Activated T-cell treated with anti-CD3 and anti-CD28 coated beads, Interleukin-2, amount 50 U/mL, for 72 hours (primary cell): ENCODE results near the gene CDH4. TPM values are rescaled to one million over a fixed set of nuclear protein-coding genes. Genes with fewer than 3 reads are reported as not detected.

ENCODE experiments used
- ATAC-seq, 2 donors: fragments of 150-1000 bp; cut with Tn5 transposase; replicated peaks in 1 of 2; 2 replicates each; pipeline ENCODE4 v1.10.0; 2021; ENCODE audit warnings: moderate library complexity in 2 of 2, mild to moderate bottlenecking in 1 of 2
- DNase-seq, 2 donors: peaks; one replicate each; pipeline ENCODE4 v3.0.0; 2021 to 2022; ENCODE audit warnings: mixed read lengths in 1 of 2
- H3K27ac Mint-ChIP-seq: one replicate; pipeline ENCODE4 v1.8.0; 2022; ENCODE audit warnings: mild to moderate bottlenecking, moderate library complexity, mixed read lengths
- H3K27me3 Mint-ChIP-seq: one replicate; pipeline ENCODE4 v1.8.0; 2022; ENCODE audit warnings: low read depth, mixed read lengths
- H3K36me3 Mint-ChIP-seq, 2 donors: one replicate each; pipeline ENCODE4 v1.8.0; 2022; ENCODE audit warnings: mixed read lengths in 2 of 2, mild to moderate bottlenecking in 1 of 2; ENCODE audit not compliant: insufficient read depth in 2 of 2
- H3K4me1 Mint-ChIP-seq: one replicate; pipeline ENCODE4 v1.8.0; 2022; ENCODE audit warnings: low read depth, mixed read lengths
- H3K4me3 Mint-ChIP-seq, 2 donors: one replicate each; pipeline ENCODE4 v1.8.0; 2022; ENCODE audit warnings: mild to moderate bottlenecking in 2 of 2, mixed read lengths in 2 of 2, moderate library complexity in 2 of 2
- H3K9me3 Mint-ChIP-seq, 2 donors: one replicate each; pipeline ENCODE4 v1.8.0; 2022; ENCODE audit warnings: mixed read lengths in 2 of 2
- total RNA-seq, 2 donors: library from RNA; stranded (reverse); gene quantifications; one replicate each; pipeline ENCODE4 v1.2.3, GENCODE V29; 2022

Gene CDH4
- total RNA-seq, 2 donors from 2014 or later: 0.17 to 0.35 TPM

DNA sequence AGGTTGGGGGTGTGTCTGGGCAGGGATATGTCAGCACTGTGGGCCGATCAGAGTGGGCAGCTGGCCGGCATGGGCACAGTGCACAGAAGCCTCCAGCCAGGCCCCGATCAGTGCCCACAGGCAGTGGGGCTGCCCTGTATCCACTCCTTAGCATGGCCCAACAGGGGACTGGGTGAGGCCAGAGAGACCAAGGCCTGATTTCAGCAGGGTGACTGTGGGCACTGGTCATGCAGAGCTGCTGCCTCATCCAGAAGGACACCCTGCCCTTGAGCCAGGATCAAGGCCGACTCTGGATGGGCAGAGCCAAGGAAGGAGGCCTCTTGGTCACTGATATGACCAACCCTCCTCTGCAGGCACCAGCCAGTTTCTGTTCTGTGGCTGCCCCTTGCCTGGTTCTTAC is 159.7 kb downstream of the CDH4 start:
- Mint-ChIP-seq H3K27me3 (no peaks in the 10 kb centered on the region), H3K9me3 (peaks cover 2 to 4% of the 10 kb centered on the region in 2 donors), H3K27ac (no peak overlapping the region), H3K4me1 (no peaks in the 10 kb centered on the region), H3K4me3 (no peak overlapping the region), H3K36me3 (peaks cover 0 to 1% of the 10 kb centered on the region in 2 donors)
- DNase-seq (no peak), ATAC-seq (no peak)

DNA sequence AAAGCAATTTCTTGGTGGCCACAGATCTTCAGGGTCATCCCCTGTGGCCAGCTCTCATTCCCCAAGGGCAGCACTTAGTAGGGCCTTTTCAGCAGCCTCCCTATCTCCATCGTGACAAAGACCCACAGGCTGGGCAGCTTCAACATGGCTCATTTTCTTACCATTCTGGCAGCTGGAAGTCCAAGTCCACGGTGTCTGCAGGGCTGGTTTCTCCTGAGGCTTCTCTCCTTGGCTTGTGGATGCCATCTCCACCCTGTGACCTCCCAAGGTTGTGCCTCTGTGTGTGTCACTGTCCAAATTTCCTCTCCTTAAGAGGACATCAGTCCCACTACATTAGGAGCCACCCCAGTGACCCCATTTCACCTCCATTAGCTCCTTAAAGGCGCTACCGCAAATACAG is 161.7 kb downstream of the CDH4 start:
- no peaks in the 10 kb centered on the region for H3K4me1 Mint-ChIP-seq
- no peaks in the 10 kb centered on the region for H3K27me3 Mint-ChIP-seq
- ATAC-seq: no peak
- H3K27ac Mint-ChIP-seq: no peak overlapping the region
- no peaks in the 10 kb centered on the region for H3K36me3 Mint-ChIP-seq
- no peaks in the 10 kb centered on the region for H3K9me3 Mint-ChIP-seq
- no peak overlapping the region for H3K4me3 Mint-ChIP-seq
- DNase-seq: no peak

DNA sequence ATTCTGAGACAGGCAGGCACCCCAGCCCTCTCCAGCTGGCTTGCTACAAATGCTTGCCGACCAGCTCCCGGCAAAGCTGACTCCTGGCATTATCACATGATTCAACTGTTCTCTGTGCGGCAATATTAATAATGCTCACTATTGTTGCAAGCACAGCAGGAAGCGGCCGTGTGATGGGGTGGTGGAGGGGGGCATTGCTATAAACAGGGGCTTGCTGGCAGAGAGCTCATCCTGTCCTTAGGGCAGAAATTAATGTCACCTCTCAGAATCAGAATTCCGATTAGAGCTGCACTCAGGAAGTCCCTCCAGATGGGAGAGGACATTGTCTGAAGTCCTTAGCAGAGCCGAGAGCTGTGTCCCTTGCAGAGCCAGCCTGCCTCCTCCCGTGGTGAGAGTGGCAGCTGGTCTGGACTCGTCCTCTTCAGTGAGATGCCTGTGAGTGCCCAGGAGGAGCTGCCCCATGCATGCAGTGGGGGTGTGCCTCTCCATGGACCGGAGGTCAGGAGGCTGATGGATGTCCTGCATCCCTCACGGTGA is 162.5 kb downstream of the CDH4 start:
- no peak for DNase-seq
- no peaks in the 10 kb centered on the region for H3K9me3 Mint-ChIP-seq
- H3K36me3 Mint-ChIP-seq: no peaks in the 10 kb centered on the region
- no peaks in the 10 kb centered on the region for H3K27me3 Mint-ChIP-seq
- ATAC-seq: no peak
- no peaks in the 10 kb centered on the region for H3K4me1 Mint-ChIP-seq
- no peak overlapping the region for H3K27ac Mint-ChIP-seq
- H3K4me3 Mint-ChIP-seq: no peak overlapping the region

DNA sequence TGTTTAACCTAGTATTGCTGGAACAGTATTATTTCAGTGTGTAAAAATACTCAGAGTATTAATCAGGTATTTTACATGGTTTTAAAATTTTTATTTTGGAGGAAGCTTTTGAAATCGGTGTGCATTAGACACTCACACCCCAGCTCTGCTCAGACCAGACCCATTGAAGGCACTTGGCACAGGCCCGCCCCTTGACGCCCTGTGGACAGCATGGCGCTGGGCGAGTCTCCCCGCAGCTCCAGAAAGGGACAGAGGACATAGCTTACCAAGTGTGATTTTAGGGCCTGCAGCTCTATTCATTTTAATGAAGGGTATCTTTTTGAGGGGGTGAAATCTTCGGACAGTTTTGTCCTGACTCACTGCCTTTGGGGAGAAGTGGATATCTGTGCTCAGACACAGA is 164.5 kb downstream of the CDH4 start:
- no peak for DNase-seq
- no peak for ATAC-seq
- H3K27me3 Mint-ChIP-seq: no peaks in the 10 kb centered on the region
- no peaks in the 10 kb centered on the region for H3K36me3 Mint-ChIP-seq
- H3K4me1 Mint-ChIP-seq: no peaks in the 10 kb centered on the region
- H3K9me3 Mint-ChIP-seq: no peaks in the 10 kb centered on the region
- H3K27ac Mint-ChIP-seq: no peak overlapping the region
- no peak overlapping the region for H3K4me3 Mint-ChIP-seq

- Mint-ChIP-seq H3K36me3 (no peaks in the 10 kb centered on the region), H3K27ac (no peak overlapping the region)
Observed at GRCh38 chr20:61417221-61417941, 165.3 kb downstream of the CDH4 start.

GRCh38 chr20:61419010-61419409 is 166.9 kb downstream of the CDH4 start:
- H3K27ac Mint-ChIP-seq: no peak overlapping the region
- H3K4me1 Mint-ChIP-seq: no peaks in the 10 kb centered on the region
- H3K36me3 Mint-ChIP-seq: no peaks in the 10 kb centered on the region
- DNase-seq (no peak), ATAC-seq (no peak)
- no peaks in the 10 kb centered on the region for H3K9me3 Mint-ChIP-seq
- H3K27me3 Mint-ChIP-seq: no peaks in the 10 kb centered on the region
- no peak overlapping the region for H3K4me3 Mint-ChIP-seq

More at GRCh38 chr20:61417221-61417941, 165.3 kb downstream of the CDH4 start:
- ATAC-seq (no peak), DNase-seq (no peak)
- H3K27me3 Mint-ChIP-seq: no peaks in the 10 kb centered on the region
- no peak overlapping the region for H3K4me3 Mint-ChIP-seq
- no peaks in the 10 kb centered on the region for H3K9me3 Mint-ChIP-seq
- no peaks in the 10 kb centered on the region for H3K4me1 Mint-ChIP-seq

DNA sequence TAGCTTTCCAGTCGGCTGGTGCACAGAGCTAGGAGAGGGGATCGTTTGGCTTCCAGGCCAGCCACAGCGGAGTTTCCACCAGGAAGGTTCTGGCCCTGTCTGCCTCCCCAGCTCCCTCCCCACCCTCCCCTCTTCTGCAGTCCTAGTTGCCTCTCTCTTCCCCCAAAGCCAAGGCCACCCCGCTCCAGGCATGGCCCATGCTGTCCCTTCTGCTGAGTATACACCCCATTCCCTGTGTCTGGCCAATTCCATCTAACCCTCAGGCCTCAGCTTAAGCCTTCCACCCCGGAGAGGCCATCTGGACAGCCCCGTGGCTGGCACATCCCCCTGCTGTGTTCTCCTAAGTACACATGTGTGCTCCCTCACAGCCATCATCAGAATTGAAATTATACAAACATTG is 167.4 kb downstream of the CDH4 start:
- ATAC-seq (no peak), DNase-seq (no peak)
- H3K9me3 Mint-ChIP-seq: no peaks in the 10 kb centered on the region
- no peaks in the 10 kb centered on the region for H3K27me3 Mint-ChIP-seq
- H3K36me3 Mint-ChIP-seq: no peaks in the 10 kb centered on the region
- H3K27ac Mint-ChIP-seq: no peak overlapping the region
- H3K4me1 Mint-ChIP-seq: no peaks in the 10 kb centered on the region
- no peak overlapping the region for H3K4me3 Mint-ChIP-seq

DNA sequence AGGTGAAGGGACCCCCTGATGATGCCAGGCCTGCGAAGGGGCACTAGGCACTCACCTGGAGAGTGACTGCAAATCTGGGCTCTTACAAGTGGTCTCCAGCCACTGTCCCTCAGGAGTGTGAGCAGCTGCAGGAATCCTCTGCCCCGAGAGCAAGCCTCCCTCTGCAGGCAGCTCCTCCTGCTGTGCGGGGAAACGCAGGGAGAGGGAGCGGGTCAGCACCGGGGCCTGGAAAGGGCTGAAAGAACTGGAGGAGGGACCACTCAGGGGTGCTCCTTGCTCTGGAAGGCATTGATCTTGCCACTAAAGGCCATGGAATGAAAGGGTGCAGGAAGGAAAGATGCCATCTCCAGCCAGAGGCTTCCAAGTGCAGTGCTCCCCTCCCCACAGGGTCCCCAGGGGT is 168.0 kb downstream of the CDH4 start:
- no peak for DNase-seq
- Mint-ChIP-seq H3K36me3 (no peaks in the 10 kb centered on the region), H3K4me1 (no peaks in the 10 kb centered on the region), H3K27me3 (no peaks in the 10 kb centered on the region), H3K27ac (no peak overlapping the region), H3K4me3 (no peak overlapping the region), H3K9me3 (no peaks in the 10 kb centered on the region)
- no peak for ATAC-seq

DNA sequence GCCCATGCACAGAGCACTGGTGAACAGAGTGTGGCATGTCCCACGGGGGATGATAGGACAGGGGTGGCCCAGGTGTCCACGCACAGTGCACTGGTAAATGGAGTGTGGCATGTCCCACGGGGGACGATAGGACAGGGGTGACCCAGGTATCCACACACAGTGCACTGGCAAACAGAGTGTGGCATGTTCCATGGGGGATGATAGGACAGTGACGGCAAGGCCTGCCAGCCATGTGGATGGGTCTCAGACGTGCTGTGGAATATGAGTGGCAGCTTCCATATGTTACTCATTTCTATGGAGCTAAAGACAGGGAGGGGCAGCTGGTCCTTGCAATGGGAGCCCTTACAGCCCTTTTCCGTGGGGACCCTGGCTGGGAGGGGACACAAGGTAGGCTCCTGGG is 168.7 kb downstream of the CDH4 start:
- Mint-ChIP-seq H3K4me1 (no peaks in the 10 kb centered on the region), H3K27me3 (no peaks in the 10 kb centered on the region), H3K9me3 (no peaks in the 10 kb centered on the region), H3K36me3 (no peaks in the 10 kb centered on the region), H3K4me3 (no peak overlapping the region), H3K27ac (no peak overlapping the region)
- ATAC-seq: no peak
- DNase-seq: no peak

DNA sequence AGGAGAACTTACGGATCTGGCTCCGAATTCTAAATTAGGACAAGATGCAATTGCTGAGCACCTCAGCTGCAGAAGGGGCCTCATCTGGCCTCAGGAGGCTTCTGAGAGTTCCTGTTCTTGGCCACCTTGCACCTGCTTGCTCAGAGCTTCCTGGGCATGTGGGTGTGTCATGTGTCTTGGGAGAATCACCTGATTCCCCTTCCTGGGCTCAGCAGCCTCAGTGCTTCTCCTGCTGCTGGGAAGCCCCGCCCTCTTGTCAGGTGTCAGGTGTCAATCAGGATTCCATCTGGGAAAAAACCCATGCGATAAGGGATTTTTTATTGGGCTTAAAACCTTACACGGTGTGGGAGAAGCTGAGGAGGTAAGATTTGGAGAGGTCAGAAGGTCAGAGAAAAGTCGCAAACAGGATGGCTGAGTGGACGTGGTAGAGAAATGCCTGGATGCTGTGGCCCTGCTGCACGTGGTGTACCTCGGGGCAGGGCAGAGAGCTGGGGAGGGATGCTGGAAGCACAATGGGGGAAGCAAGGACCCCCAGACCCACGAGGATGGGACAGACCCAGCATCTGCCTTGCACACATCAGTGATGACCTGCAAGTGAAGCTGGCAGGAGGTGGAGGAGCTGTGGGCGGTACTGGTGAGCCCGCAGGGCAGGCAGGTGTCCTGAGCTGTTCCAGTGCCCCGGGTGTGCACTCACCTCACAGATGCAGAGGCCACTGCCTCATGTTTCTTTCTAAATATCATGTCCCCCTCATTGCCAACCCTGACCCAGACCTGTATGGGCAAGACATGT is 170.8 kb downstream of the CDH4 start:
- Mint-ChIP-seq H3K4me1 (no peaks in the 10 kb centered on the region), H3K27me3 (no peaks in the 10 kb centered on the region), H3K27ac (no peak overlapping the region), H3K9me3 (no peaks in the 10 kb centered on the region), H3K4me3 (no peak overlapping the region), H3K36me3 (no peaks in the 10 kb centered on the region)
- ATAC-seq (no peak), DNase-seq (no peak)

- Mint-ChIP-seq H3K36me3 (no peaks in the 10 kb centered on the region), H3K4me3 (no peak overlapping the region), H3K27ac (no peak overlapping the region), H3K27me3 (no peaks in the 10 kb centered on the region), H3K4me1 (no peaks in the 10 kb centered on the region), H3K9me3 (no peaks in the 10 kb centered on the region)
- DNase-seq (no peak), ATAC-seq (no peak)
Observed at GRCh38 chr20:61424011-61424627, 172.1 kb downstream of the CDH4 start.

GRCh38 chr20:61424628-61425420 is 172.8 kb downstream of the CDH4 start:
- H3K4me1 Mint-ChIP-seq: no peaks in the 10 kb centered on the region
- H3K27me3 Mint-ChIP-seq: no peaks in the 10 kb centered on the region
- DNase-seq (no peak), ATAC-seq (no peak)
- no peaks in the 10 kb centered on the region for H3K9me3 Mint-ChIP-seq
- H3K27ac Mint-ChIP-seq: no peak overlapping the region
- no peaks in the 10 kb centered on the region for H3K36me3 Mint-ChIP-seq
- no peak overlapping the region for H3K4me3 Mint-ChIP-seq
